ENCODE measurements around the gene RECQL. TPM values are rescaled to one million over a fixed set of nuclear protein-coding genes. Genes with fewer than 3 reads are reported as not detected.

The RECQL gene
- total and polyA plus RNA-seq, 2 of the 8 experiments (the other 6 are each of a cell fraction or from before 2014, with no cell fraction given), result 8.1 to 40.3 TPM

DNA sequence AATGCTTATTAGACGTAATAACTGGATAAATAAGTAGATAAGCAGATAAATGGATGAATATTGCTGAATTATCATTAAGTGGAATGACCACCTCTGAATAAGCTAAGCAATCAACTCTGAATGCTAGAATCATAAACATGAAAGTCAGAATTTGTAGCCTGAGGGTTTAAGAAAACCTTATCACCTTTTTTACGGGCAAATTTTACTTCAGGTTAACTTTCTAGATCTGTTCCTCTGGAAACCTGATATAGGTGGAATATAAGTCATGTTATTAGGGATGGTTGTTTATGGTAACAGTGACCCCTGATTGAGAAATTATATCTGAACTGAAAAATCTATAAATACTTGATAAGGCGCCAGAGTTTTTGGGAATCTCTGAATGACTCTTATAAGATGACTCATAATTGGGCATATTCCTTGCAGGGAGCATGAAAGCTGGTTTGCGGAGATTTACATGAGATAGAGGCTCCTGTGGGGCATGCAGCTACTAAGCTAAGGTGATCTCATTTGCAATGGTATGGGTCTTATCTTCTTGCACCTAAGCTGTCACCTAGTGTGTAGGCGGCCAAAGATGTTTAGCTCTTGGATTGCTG lies 36.7 kb upstream of the RECQL start:
- FAIRE-seq, result no peak
- Histone ChIP-seq H3K4me1 (replicated peaks in 1 of 4; ENCODE audit: control insufficient read depth in 3 of 4, insufficient read depth in 4 of 4, low read length in 3 of 4) (no peaks in the 10 kb centered on the region), H3K79me2 (ENCODE audit: control insufficient read depth in 1 of 2, insufficient read depth in 2 of 2, low read length in 2 of 2) (no peaks in the 10 kb centered on the region), H3K9ac (replicated peaks in 1 of 4; ENCODE audit: extremely low read depth in 1 of 4, low read depth in 3 of 4, low read length in 3 of 4) (no peak overlapping the region), H2BK20ac (ENCODE audit: low read length) (no peak overlapping the region), H3K9me3 (ENCODE audit: insufficient read depth in 2 of 2, low read depth in 1 of 2, low read length in 1 of 2) (no peaks in the 10 kb centered on the region), H2BK15ac (ENCODE audit: low read length) (no peak overlapping the region), H4K8ac (ENCODE audit: extremely low read depth, insufficient read depth, low read length) (no peak overlapping the region), H3K4ac (replicated peaks; ENCODE audit: insufficient read length, low read depth, low read length) (no peak overlapping the region), H3K14ac (ENCODE audit: insufficient read length) (no peak overlapping the region), H3K79me1 (ENCODE audit: low read depth, low read length) (no peaks in the 10 kb centered on the region; the same call in 1 of the 2 replicates), H3K4me2 (ENCODE audit: insufficient read depth in 1 of 2, low read depth in 2 of 2, low read length in 2 of 2) (no peak overlapping the region), H3K27me3 (replicated peaks in 1 of 4; ENCODE audit: control insufficient read depth in 3 of 4, extremely low read depth in 1 of 4, insufficient read depth in 3 of 4, low read length in 3 of 4) (no peaks in the 10 kb centered on the region), H2BK5ac (ENCODE audit: low read depth, low read length) (no peak overlapping the region), H4K5ac (ENCODE audit: insufficient read length, low read depth, low read length) (no peak overlapping the region), H3K56ac (replicated peaks; ENCODE audit: insufficient read length, low read depth, low read length) (no peak overlapping the region), H3K27ac (ENCODE audit: low read depth, low read length) (no peak overlapping the region), H4K20me1 (replicated peaks in 1 of 2; ENCODE audit: control insufficient read depth in 1 of 2, insufficient read depth in 2 of 2, low read length in 2 of 2) (no peaks in the 10 kb centered on the region), H2AK5ac (ENCODE audit: low read depth, low read length) (no peak overlapping the region; the same call in 1 of the 2 replicates), H2BK12ac (ENCODE audit: low read depth, low read length) (no peak overlapping the region), H2BK120ac (replicated peaks; ENCODE audit: low read depth, low read length) (no peak overlapping the region), H4K91ac (replicated peaks; ENCODE audit: insufficient read length, low read length) (no peak overlapping the region), H3K23me2 (ENCODE audit: low read depth, low read length) (no peaks in the 10 kb centered on the region; the same call in 1 of the 2 replicates), H3K36me3 (ENCODE audit: control insufficient read depth in 2 of 4, insufficient read depth in 4 of 4, low read length in 3 of 4) (no peaks in the 10 kb centered on the region), H2AFZ (ENCODE audit: low read length) (no peak overlapping the region), H3K4me3 (ENCODE audit: extremely low read depth in 1 of 4, insufficient read depth in 2 of 4, low read depth in 3 of 4, low read length in 4 of 4) (no peak overlapping the region), H3K23ac (ENCODE audit: insufficient read length) (no peak overlapping the region), H3K18ac (ENCODE audit: extremely low read depth, low read length) (no peak overlapping the region)
- 87% methylated on average over 5 of the region's 5 CpGs; no CpG with 5 or more reads in 1 of the 2 experiments for WGBS, 2 experiments (ENCODE audit: extremely low coverage in 1 of 2, insufficient coverage in 1 of 2, insufficient read length in 1 of 2, insufficient replicate concordance in 2 of 2, low coverage in 1 of 2, low lambda C conversion rate in 2 of 2, missing lambda C conversion rate in 1 of 2)
- ChIA-PET CTCF (ENCODE audit: partially characterized antibody) (no interaction called here), POLR2A (ENCODE audit: partially characterized antibody) (no interaction called here)
- no peak for DNase-seq (ENCODE audit: low read depth in 1 of 2, low spot score in 2 of 2)
- no peak for TF ChIP-seq BCL11A (IDR thresholded peaks at IDR 0.05; ENCODE audit: low read depth in 2 of 2, low read length in 2 of 2)
- TF ChIP-seq MAFK (IDR thresholded peaks at IDR 0.05; ENCODE audit: low read depth, low read length), result no peak
- no peak for TF ChIP-seq JUN (IDR thresholded peaks at IDR 0.05; ENCODE audit: low read depth, low read length)
- no peak for TF ChIP-seq ATF2 (IDR thresholded peaks at IDR 0.05; ENCODE audit: low read length)
- TF ChIP-seq SP1 (IDR thresholded peaks at IDR 0.05; ENCODE audit: low read depth, low read length), result no peak
- no peak for TF ChIP-seq EP300 (IDR thresholded peaks at IDR 0.05; ENCODE audit: borderline replicate concordance in 1 of 2, low read depth in 2 of 2, low read length in 2 of 2)
- no peak for TF ChIP-seq CBX8 (IDR thresholded peaks at IDR 0.05; ENCODE audit: borderline replicate concordance, low read depth, low read length)
- TF ChIP-seq JUND (IDR thresholded peaks at IDR 0.05; ENCODE audit: low read length), result no peak
- TF ChIP-seq EZH2 (IDR thresholded peaks at IDR 0.05; ENCODE audit: low read depth, low read length, severe bottlenecking), result no peak
- no peak for TF ChIP-seq RNF2 (IDR thresholded peaks at IDR 0.05; ENCODE audit: borderline replicate concordance, low read depth, low read length, missing control alignments, poor library complexity, severe bottlenecking)
- no peak for TF ChIP-seq CREB1 (IDR thresholded peaks at IDR 0.05)

Data from H1 (cell line).